Testis (tissue), 3 donors: ENCODE measurements around the gene PIRT. TPM values are rescaled to one million over a fixed set of nuclear protein-coding genes. Genes with fewer than 3 reads are reported as not detected.

Experiments
- DNase-seq: peaks from one replicate; pipeline ENCODE4 v3.0.0-alpha.2; 2019
- H3K27ac ChIP-seq, 2 donors: fragments of 200-600 bp; sonication (generic); one replicate each; pipeline ENCODE4 v1.5.1; 2019
- H3K27me3 ChIP-seq: fragments of 200-600 bp; sonication (generic); one replicate; pipeline ENCODE4 v1.5.1; 2019
- H3K36me3 ChIP-seq: fragments of 200-600 bp; sonication (generic); one replicate; pipeline ENCODE4 v1.5.1; 2017; ENCODE audit warnings: low read depth; ENCODE audit errors: missing control alignments
- H3K4me1 ChIP-seq: fragments of 200-600 bp; sonication (generic); one replicate; pipeline ENCODE4 v1.5.1; 2019
- H3K4me3 ChIP-seq, 2 donors: fragments of 200-600 bp; sonication (generic); one replicate each; pipeline ENCODE4 v1.5.1; 2017 to 2019
- H3K9me3 ChIP-seq: fragments of 200-600 bp; sonication (generic); one replicate; pipeline ENCODE4 v1.5.1; 2017
- CTCF ChIP-seq, 3 experiments: fragments of 450-650 bp in 2 of 3; fragments of 200-600 bp in 1 of 3; sonication (generic) in 1 of 3; IDR thresholded peaks; one replicate each; pipeline ENCODE4 v1.5.1; 2016 to 2019; ENCODE audit warnings: antibody characterized with exemption in 3 of 3, mild to moderate bottlenecking in 2 of 3, moderate library complexity in 1 of 3
- POLR2A ChIP-seq: fragments of 450-650 bp; IDR thresholded peaks from one replicate; pipeline ENCODE4 v1.6.1; 2017; ENCODE audit warnings: antibody characterized with exemption, mild to moderate bottlenecking, moderate library complexity
- WGBS, 2 donors: methylation state at CpG; one replicate each; pipeline ENCODE4 v1.1.5; 2018; 5-methylcytosine and 5-hydroxymethylcytosine counted together
- intact Hi-C: fragments of 100-400 bp; cut with DNase I; formaldehyde crosslinking; loops from one replicate; pipeline ENCODE4 v1.15.1; 2023; ENCODE audit warnings: low total_unique reads
- polyA plus RNA-seq: library from polyadenylated mRNA; stranded (reverse); fragments of 350-450 nt; fragmentation: Illumina TruSeq; extraction: RNeasy Lipid Tissue Mini Kit (QIAGEN cat#74804); gene quantifications from one replicate; pipeline ENCODE4 v1.2.3, GENCODE V29; 2014; ENCODE audit warnings: low read depth, low replicate concordance; ENCODE audit not compliant: insufficient read depth
- total RNA-seq, 2 donors: library from RNA; depleted of rRNA; stranded (reverse); fragments of >200 nt; gene quantifications; one replicate each; pipeline ENCODE4 v1.2.3, GENCODE V29; 2016

The PIRT gene
- total and polyA plus RNA-seq, 3 donors from 2014 or later, result 0.08 to 0.37 (median 0.18) TPM

DNA sequence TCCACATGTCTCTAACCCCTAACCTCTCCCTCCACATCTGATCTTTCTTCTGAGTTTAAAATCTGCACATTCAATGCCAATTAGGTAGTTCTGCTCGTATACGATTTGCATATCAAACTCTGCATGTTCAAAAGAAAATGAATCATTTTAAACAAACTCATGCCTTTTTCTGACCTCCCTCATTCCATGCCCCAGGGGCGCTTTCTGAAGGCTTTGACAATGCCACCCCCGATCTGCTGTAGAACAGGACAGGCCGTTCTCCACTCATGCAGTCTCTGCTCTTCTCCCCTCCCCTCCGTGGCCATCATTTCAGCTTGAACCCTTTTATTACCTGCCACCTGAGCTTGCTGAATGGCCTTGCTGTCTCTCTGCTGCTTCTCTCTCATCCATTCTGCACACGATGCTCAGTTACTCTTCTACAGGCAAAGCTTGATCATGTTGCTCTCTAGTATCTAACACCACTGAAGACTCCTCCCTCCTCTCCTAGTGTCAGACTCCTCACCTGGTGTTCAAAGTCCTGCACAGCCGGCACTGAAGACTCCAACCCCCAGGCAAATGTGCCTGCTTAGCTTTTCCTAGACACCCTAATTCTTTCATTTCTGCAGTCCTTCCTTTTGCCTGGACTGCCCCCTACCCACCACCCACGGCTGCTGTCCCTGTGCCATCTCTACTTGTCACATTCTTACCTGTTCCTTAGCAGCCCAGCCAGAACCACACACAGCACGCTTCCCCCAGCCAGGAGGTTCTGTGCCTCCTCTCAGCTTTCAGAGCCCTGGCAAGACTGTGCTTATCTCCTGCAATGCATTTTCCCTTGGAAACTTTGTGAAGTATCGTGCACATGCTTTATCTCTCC, 40.2 kb downstream of the PIRT start:
- TF ChIP-seq POLR2A (no peak), CTCF (IDR thresholded peaks at IDR 0.05) (no peak)
- H3K27ac ChIP-seq, result peak overlapping the region in 1 of 2 donors; percentile 25
- H3K4me1 ChIP-seq, result peaks cover 21% of the 10 kb centered on the region
- no peak overlapping the region for H3K4me3 ChIP-seq
- 51 to 60% methylated on average over 11 of the region's 11 CpGs for WGBS, 2 donors
- H3K36me3 ChIP-seq, result no peaks in the 10 kb centered on the region
- no peaks in the 10 kb centered on the region for H3K27me3 ChIP-seq
- H3K9me3 ChIP-seq, result no peaks in the 10 kb centered on the region
- intact Hi-C loops, result no loop called here
- DNase-seq, result peak; percentile 44

DNA sequence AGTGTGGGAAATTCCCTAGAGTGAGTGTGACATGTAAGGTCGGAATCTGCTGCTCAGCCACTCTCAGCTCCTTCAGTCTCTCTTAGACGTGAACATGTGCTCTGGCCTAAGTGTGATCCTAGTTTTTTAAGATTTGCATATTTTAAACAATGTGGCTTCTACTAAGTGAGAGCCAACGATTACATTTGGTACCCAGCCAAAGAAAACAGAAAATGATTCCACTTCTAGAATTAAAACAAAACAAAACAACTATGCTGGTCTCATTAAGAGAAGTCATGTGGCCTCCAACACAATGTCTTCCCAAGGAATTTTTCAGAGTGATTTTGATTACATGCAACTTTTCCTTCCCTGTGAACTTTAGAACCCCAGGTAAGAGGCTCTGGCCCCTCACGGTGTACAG, 44.1 kb downstream of the PIRT start:
- DNase-seq, result no peak
- 49 to 52% methylated on average over 4 of the region's 4 CpGs for WGBS, 2 donors
- no peak overlapping the region for H3K4me3 ChIP-seq
- peaks cover 21% of the 10 kb centered on the region for H3K4me1 ChIP-seq
- TF ChIP-seq CTCF (IDR thresholded peaks at IDR 0.05) (no peak), POLR2A (no peak)
- H3K27ac ChIP-seq, result no peak overlapping the region
- H3K27me3 ChIP-seq, result no peaks in the 10 kb centered on the region
- intact Hi-C loops, result no loop called here
- H3K9me3 ChIP-seq, result no peaks in the 10 kb centered on the region
- no peaks in the 10 kb centered on the region for H3K36me3 ChIP-seq

DNA sequence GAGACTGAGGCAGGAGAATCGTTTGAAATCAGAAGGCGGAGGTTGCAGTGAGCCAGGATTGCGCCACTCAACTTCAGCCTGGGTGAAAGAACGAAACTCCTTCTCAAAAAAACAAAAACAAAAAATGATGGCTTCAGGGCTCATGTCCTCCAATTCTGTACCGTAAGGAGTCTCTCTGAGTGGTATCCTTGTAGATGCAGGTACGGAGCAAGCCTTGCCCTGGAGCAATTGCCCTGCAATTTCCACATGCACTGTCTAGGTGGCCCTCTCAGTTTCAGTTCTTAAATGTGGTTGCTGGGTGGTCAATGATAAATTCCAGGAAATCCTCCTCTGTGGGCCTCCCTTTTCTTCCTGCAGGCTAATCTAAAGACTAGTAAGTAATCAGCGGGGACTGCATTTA, 44.6 kb downstream of the PIRT start:
- no peaks in the 10 kb centered on the region for H3K27me3 ChIP-seq
- H3K9me3 ChIP-seq, result no peaks in the 10 kb centered on the region
- TF ChIP-seq CTCF (IDR thresholded peaks at IDR 0.05) (no peak), POLR2A (no peak)
- intact Hi-C loops, result no loop called here
- H3K27ac ChIP-seq, result no peak overlapping the region
- peaks cover 15% of the 10 kb centered on the region for H3K4me1 ChIP-seq
- no peak for DNase-seq
- 88 to 95% methylated on average over 7 of the region's 7 CpGs for WGBS, 2 donors
- H3K4me3 ChIP-seq, result no peak overlapping the region
- H3K36me3 ChIP-seq, result no peaks in the 10 kb centered on the region

GRCh38 chr17:10792151-10792550, 45.7 kb downstream of the PIRT start:
- H3K36me3 ChIP-seq, result no peaks in the 10 kb centered on the region
- no peak for DNase-seq
- H3K27ac ChIP-seq, result no peak overlapping the region
- H3K4me1 ChIP-seq, result peaks cover 7% of the 10 kb centered on the region
- 81 to 83% methylated on average over 5 to 8 of the region's 8 CpGs for WGBS, 2 donors
- H3K4me3 ChIP-seq, result no peak overlapping the region
- no peaks in the 10 kb centered on the region for H3K27me3 ChIP-seq
- intact Hi-C loops, result no loop called here
- TF ChIP-seq POLR2A (no peak), CTCF (IDR thresholded peaks at IDR 0.05) (no peak)
- no peaks in the 10 kb centered on the region for H3K9me3 ChIP-seq
